ENCODE data around the gene GALNT12.

The GALNT12 gene

DNA sequence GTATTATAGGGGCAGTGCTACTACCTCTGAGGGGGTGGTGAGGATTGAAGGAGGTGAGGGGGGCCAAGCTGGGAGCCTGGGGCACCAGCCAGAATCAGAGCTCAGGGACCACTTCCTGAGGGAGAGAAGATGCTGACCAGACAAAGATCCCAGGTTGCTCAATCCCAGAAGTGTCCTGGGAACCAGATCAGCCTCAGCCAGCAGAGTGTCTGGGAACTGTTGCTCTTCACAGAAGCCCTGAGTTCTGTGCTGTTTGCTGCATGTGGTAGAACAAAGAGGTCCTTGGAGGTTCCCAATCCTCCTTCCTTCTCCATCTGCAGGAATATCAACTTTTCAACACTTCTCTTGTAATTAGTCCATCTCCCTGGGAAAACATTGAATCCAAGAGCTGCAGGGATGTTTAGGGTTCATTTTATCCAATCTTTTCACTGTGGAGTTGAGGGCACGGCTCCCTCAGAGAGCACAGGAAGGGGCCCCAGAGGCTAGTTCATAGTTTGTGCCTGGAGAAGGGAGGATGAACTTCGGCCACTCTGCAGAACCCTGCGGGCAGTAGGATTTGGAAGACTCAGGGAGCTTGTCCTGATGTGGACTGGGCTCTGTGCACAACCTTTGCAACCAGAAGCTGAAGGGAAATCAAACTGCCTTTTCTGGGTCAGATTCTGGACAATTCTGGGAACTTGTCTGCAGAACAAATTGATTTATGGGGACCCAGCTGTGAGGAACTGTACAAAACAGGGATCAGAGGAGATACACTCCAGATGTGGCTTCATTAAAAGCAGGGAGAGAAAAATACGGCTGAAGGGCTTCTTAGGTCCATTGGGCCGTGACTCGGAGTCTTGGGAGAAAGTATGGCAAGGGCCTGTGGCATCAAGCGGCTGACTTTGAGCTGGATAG lies 57.1 kb downstream of the GALNT12 start:
- no peak for DNase-seq

DNA sequence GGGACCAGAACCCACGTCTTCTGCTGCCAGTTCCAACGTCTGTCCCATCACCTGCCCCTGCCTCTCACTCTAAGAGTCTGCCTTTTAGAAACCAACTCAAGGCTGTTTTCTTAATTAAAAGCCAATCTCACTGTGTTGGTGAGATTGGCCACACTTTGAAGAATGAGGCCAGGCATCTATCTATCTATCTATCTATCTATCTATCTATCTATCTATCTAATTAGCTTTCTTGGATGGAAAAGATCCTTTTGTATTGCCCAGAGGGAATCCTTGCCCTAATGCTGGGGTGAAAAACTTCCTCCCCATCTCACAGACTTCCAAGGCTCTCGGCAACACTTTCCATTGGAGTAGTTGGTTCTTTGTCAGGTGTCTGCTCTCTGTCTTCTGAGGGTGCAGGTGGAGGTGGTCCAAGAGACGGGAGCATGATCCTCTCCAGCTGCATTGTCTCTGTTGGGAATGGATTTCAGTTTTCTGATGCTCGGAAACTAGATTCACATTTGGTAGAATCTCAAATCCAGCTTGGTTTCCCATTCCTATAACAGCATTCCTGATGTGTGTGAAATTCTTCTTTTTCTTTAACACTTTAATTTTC lies 57.9 kb downstream of the GALNT12 start:
- no peak for DNase-seq

DNA sequence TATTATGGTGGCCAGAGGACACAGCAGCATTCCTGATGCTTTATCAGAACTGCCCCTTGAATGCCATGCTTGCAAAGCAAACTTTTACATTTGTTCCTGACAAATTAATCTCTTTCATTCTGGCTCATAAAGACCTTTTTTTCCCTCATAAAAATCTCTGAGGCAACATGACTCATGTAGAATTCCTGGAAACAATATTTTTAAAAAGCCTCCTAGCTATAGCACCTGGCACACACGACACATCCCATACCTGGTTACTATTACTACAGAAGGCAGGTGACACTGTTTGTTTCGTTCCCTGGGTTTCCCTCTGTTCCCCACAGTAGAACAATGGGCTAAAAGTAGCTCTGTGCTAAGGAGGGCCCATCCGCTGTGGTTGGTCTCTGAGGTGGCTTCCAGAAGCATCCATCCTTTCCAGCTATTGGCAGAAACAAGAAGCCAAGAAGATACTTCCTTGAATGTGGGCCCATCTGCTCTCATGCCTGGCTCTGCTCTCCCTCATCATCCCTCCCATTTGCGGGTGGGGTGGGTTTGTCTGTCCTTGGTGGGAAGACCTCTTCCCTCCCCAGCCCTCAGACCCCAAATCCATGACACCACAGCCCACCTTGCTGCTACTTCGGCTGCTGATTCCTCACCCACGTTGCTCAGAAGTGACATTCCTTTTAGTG lies 59.1 kb downstream of the GALNT12 start:
- no peak for DNase-seq

DNA sequence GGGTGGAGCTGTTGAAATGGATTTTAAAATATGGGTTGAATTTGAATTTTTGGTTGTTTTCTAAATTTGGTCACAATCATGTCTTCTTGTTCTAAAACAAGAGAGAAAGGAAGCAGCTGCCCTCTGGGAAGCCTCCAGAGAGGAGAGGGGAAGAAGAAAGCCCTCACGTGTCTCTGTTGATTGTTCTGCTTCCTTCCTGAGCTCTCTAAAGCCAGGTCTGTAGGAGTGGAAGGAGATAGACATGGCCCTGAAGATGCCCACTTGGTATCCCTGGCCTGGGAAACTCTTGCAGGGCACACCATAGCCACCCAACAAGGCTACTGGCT lies 59.6 kb downstream of the GALNT12 start:
- DNase-seq: no peak

DNA sequence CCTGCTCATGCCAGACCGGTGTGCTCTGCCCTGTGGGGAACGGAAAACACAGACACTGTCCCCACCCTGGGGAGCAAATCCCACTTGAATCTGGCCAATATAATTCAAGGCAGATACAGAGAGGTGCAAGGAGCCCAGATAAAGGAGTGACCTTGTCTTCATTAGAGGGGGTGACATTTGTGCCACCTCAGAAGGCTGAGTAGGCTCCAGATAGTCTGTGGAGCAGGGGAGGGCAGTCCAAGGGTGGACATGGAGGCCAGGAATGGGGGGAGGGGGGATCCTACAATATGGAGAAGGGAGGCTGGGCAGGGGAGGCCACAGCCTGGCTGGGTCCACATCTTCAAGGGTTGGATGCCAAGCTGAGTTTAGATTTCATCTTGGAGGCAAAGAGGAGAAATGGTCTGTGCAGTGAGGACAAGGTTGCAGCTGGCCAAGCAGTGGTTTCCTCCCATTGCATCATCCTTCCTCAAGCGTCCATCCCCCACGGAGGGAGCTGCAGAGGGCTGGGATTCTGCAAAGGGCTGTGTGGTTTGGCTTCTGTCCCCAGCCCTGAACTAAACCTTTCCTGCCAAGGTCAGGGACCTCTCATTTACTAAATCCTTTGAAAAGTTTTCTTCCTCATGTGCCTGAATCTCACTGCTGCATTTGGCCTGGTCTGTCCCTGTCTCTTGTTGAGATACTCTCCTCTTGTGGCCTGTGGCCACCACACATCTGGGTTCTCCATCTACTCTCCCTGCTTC lies 60.1 kb downstream of the GALNT12 start:
- DNase-seq: no peak

DNA sequence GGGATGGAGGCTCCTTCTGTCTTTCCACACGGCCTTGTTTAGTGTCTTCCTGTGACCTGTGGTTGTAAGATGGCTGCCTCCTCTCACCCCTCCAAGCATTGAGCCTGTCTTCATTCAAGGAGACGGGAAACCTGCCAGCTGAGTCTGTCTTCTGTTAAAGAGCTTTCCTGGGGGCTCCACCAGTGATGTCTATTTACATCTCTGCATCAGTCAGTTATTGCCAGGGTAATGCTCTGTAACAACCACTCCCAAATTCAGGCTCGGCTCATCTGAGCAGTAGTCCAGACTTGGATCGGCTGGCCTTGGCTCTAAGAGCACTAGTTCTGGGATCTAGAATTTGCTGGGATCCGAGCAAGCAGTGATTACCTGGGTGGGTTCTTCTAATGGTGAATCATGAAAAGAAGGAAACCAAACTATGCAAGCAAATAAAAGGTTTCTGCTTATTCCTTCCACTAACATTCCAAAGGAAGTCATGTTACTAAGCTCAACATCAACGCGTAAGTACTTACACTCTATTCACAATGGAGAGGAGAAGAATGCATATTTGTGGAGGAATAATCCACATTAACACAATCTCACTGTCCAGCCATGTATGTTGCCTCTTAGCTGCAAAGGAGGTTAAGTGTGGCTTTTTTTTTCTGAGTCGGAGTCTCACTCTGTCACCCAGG lies 61.7 kb downstream of the GALNT12 start:
- DNase-seq: no peak

DNA sequence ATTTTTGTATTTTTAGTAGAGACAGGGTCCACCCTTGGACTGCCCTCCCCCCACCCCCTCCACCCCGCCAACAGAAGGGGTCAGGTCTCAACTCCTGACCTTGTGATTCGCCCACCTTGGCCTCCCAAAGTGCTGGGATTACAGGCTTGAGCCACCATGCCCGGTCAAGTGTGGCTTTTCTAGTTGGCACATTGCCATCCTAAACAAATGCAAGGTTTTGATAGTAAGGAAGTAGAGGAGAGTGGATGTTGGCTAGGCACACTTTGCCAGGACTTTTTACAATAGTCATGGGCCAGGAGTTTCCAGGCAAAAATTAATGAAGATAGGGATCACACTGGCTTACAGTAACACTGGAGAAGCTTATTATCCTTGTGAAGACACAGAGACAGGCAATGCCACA lies 62.4 kb downstream of the GALNT12 start:
- no peak for DNase-seq

DNA sequence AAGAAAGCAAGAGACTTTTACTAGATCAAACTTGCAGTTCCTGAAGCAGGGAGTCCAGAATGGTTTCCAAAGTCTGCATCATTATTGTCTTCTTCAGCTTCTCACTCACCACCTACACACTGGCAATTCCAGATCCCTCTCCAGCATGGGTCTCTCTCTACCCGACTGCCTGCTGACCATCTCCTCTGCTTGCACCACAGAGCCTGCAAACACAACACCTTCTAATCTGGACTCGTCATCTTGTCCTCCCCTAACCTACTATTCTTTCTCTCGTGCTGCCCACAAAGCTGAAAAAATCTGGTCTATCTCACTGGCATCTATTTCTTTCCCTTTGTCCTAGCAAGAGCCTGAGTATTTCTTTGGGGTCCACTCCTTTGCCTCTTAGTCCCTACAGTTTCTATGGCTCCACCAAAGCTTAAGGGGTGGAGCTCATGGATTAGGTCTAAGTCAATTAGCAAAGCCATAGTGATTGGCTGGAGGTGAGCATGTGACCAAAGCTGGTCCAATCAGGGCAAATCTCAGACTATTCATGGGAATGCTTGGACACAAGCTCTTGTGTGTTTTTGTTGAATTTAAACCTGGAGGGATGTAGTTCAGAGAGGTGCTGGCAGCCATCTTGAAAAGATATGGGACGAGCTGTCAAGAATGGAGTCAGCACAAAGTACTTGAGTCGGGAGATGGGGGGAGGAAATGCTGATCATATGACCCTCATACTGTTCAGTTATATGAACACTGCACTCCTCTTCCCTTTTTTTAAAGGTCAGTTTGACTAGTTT lies 63.5 kb downstream of the GALNT12 start:
- DNase-seq: no peak

DNA sequence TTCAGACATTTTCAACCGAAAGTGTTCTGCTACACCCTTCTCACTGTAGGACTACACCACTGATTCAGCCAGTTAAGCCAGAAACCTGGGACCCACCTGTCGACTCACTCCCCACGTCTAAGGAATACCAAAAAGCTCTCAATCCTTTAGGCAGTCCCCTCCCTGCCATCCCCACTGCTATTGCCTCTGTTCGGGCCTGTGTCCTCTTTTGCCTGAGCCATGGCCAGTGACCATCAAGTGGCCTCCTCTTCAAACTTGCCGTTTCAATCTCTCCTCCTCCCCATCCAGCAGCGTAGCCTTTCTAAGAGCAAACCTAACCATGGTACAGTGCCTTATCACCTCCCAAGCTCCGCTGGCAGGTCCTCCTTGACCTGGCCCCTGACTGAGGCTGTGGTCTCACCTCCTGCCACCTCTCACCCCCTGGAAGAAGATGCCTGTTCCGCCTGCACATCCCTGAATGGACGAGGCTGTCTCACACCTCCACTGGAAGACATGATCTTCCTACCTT lies 64.1 kb downstream of the GALNT12 start:
- DNase-seq: no peak

DNA sequence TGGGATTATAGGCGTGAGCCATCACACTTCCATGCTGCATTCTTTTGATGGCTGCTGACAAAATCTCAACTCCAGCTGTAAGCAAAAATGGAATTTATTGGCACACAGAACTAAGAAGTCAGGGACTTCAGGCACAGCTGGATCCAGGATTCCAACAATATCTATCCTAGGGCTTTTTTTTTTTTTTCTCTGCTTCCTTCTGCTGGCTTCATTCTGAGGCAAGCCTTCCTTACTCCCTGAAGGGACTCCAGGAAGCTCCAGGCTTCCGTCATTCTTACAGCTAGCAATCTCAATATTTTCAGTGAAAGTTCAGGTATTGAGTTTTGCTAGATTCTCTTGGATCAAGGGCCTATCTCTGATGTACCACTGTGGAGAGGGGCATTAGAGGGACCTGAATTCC lies 66.1 kb downstream of the GALNT12 start:
- no peak for DNase-seq

DNA sequence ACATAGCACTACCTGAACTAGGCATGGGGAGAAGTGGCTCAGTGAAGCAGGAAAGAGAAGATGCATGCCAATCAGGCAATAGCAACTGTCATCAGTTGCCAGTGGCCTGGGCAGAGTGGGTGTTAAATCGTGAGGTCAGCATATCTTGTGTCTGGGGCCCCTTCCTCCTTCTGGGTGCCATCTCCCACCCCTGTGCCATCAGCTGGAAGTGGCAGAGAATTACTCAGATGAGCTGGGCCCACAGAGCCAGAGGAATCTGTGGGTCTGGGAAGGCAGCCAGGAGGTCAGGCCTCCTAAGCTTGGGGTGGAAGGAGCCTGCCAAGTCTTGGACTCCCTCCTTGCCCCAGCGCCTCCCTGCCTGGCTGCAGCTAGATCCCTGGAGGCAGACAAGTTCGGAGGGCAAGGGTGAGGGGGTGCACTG lies 66.5 kb downstream of the GALNT12 start:
- no peak for DNase-seq

DNA sequence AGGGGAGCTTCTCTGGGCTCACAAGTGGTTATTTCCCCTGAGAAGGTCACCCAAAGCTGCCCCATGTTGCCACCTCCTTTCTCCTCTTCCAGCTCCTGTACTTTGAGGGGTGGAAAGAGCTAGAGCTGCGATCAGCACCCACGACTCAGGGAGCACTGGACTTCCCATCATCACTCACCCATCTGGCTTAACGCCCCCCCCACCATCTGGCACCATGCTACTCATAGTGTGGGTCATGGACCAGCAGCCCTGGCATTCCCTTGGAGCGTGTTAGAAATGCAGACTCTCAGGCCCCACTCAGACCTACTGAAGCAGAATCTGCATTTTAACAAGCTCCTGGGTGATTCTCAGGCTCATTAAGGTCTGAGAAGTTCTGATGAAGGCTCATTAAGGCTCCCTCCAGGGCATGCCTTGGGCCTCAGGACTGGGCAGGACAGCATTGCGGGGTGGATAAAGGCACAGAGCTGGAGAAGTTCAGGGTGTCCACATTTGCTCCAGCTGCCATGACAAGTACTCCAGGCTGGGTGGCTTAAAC lies 67.3 kb downstream of the GALNT12 start:
- no peak for DNase-seq

DNA sequence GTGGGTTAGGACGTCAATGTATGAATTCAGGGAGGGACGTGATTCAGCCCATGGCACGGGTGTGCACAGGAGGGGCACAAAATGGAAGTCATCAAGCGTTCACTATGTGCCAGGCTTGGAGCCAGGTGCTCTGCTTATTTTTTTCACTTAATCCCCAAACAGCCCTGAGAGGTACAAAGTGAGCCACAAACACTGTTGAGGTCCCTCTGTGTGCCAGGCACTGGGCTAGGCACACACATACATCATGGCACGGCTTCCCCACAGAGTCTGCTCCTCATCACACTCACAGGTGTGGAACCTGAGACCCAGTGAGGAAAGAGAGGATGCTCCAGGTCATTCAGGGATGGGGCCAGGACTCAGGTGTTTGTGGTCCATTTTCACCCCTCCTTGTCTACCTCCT lies 68.1 kb downstream of the GALNT12 start:
- no peak for DNase-seq

DNA sequence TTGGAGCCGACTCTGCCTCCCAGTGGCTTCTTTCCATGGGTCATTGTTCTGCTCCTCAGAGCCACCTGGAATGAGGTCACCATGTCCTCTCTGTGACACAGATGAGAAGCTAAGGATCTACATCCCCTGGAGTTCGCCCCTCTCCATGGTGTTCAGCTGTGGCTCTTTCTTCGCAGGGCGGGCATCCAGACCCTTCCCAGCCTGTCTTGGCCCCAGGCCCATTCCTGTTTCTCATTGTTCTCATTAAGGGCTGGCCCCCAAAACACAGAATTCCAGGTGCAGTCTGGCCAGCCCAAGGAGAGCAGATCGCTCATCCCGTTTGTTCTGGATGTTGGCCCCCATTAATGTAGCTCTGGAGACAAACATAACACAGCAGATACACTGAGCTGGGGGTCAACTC lies 69.8 kb downstream of the GALNT12 start:
- no peak for DNase-seq

DNA sequence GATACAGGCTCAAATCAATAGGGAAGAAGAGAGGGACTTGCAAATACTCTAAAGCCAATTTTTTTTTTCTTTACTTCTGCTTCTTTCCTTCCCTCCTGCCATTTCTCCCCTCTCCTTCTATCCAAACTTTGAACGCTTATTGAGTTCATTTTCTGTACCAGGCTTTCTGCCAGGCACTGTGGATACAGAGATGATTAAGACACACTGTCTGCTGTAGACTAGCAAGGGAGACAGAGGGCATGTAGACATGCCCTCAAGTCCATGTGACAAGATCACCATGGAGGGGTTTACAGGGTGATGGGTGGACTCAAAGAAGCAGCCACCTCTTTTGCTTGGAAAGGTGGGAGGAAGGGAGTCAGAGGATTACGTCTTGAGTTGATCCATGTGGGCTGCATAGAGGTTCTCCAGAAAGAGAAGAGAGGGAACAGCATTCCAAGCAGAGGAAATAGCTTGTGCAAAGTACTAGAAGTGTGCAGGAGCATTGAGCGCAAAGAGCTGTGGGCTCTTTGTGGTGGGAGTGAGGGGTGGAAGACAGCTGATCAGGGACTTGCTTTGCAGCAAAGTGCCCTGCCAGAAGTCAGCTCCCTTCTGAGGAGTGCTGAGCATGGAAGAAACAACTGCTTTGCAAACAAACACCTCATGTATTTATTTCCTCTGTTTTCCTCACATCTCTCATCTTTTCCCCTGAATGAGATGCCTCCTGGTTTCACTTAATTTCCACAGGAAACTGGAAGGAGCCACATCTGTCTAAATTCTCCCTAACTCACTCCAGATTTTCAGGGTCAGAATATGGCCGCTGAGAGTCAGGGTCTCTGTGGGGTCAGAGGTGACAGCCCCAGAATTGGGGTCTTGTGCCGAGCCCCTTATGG lies 71.9 kb downstream of the GALNT12 start:
- DNase-seq: no peak

DNA sequence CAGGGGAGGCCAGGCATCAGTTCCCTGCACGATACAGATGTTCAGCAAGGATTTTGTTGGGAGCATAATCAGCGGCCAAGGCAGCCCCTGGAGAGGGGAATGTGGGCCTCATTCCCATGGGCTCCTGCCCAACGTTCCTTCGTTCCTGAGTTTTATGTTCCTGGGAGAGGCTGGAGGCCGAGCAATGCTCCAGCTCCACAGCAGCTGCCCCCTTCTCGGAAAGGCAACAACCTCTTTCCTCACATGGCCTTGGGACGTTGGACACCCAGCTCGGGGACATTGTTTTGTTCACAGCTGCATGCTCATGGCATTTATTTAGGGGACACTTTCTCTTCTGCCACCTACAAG lies 72.5 kb downstream of the GALNT12 start:
- no peak for DNase-seq

DNA sequence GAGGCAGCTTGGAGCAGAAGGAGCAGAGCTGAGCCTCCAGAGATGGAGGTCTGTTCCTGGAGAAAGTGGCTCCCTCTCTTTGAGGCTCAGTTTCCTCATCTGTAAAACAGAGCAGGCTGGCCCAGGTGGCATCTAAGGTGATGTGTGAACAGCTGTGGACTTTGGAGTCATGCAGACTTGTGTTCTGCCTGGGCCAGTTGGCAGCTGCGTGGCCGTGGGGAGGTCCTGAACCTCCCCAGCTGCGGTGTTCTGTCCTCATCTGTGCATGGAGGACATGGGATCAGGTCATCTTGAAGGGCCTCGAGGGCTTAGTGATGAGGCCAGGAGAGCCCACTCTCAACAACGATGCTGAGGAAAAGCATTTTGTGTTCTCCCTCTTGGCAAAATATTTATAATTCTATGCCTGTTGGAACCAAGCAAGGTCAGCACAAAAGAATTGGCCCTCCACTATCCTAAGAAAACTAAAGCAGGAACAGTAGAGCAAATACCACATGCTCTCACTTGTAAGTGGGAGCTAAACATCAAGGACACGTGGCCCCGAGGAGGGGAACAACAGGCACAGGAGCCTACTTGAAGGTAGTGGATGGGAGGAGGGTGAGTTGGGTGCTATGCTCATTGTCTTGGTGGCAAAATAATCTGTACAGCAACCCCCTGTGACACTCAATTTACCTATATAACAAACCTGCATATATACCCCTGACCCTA lies 73.0 kb downstream of the GALNT12 start:
- no peak for DNase-seq

DNA sequence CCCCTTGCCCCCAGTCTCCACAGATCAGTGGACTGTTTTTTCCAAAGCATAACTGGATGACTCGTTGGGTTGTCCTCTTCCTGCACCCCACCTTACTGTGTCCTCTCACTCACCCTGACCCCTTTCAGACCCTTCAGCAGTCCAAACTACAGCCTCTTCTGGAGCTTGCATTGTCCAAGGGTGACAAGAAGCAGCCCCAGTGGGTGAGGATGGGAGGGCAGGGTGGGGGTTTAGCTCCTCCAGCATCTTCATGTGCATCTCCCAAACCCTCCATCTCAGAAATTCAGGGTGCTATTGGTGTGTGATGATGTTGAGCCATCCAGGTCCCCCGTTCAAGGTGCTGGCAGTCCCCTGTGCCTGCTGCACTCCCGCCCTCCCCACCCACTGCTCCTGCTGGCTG lies 73.9 kb downstream of the GALNT12 start:
- no peak for DNase-seq

DNA sequence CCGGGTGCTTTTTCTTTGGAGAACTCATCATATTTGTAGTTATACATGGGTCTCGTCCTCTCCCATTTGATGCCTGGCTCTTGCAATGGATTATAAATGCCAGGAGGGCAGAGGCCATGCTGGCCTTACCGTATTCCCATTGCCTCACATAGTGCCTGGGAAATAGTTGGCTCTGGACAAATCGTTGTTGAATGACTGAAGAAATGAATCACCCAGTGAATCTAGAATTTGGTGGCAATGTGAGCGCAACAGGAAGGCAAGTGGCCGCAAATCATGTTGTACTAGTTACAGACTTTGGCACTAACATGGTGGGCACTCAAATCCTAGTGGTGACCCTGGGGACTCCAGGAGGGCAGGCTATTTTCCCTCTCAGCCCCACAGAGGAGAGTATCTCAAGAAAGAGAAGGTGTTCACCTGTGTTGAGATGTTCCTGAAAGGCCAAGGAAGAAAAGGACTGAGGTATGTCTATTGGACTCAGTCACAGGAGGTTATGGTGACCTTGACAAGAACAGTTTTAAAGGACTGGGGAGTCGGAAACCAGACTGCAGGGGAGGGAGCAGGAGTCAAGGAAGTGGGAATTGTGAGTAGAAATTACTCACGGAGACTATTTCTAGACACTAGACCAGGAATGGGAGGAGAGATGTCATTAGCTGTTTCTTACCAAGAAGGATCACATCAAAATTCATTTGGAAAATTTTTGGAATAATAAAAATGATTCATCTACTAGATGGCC lies 74.5 kb downstream of the GALNT12 start:
- DNase-seq: no peak

Data from NCI-H1105 (cell line).